ENCODE results near the gene UNC13D.

Gene UNC13D

DNA sequence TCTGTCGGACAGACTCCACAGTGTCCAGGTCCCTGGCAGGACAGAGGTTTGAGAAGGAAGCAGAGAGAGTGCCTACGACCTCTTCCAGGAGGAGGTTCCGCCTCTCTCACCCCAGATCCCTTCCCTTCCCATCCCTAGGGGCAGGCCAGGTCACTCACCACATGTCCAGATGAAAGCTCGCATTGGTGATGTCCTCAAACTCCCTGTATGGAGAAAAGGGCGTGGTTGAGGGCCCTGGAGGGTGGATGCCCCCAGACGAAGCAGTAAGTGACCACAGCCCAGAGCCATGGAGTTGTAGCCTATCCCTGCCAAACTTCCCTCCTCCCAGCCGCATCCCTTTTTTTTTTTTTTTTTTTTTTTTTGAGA is 3.4 kb downstream of the UNC13D start:
- H3K27ac ChIP-seq (ENCODE audit: poor library complexity, severe bottlenecking), result no peak overlapping the region

DNA sequence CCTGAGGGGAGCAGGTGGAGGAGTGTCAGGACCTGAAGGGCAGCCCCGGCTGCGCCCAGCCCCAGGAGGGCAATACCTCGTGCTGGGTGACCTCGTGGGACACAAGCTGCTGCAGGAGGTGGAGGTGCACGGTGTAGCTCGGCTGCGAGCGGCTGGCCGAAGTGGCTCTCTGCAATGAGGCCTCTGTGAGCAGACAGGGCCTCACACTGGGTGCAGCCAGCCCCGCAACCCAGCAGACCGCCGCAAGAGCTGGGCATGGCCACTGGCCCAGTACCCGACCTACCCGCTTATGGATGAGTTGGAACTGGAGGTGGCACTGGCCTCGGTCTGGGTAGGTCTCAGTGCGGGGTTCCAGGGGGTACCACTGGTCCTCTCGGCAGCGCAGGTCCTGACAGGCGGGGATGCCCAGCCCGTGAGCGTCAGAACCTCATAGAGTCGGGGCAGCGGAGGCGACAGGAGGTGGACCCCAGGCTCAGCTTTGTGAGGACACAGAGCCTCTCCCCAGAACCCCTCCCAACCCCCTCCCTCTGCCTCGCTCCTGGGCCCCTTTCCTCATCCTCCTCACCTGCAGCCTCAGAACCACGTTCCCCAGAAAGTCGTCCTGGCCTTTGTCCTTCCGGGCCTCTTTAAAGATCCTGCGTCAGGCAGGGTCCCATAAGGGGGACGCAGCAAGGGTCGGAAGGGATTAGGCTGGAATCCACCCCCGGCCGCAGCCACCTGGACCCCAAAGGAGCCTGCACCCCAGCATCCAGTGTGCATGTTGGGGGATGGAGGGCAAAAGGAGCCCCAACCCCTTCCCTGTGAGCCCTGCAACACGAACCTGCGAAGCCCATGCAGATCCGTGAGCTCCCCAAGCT is 4.0 kb downstream of the UNC13D start:
- no peaks in the 10 kb centered on the region for H3K36me3 ChIP-seq (ENCODE audit: low read depth)

More for the DNA sequence above, 3.4 kb downstream of the UNC13D start:
- no peaks in the 10 kb centered on the region for H3K9me3 ChIP-seq (ENCODE audit: severe bottlenecking)
- no peak overlapping the region for H3K4me3 ChIP-seq (ENCODE audit: severe bottlenecking)
- TF ChIP-seq, protein P1, sequence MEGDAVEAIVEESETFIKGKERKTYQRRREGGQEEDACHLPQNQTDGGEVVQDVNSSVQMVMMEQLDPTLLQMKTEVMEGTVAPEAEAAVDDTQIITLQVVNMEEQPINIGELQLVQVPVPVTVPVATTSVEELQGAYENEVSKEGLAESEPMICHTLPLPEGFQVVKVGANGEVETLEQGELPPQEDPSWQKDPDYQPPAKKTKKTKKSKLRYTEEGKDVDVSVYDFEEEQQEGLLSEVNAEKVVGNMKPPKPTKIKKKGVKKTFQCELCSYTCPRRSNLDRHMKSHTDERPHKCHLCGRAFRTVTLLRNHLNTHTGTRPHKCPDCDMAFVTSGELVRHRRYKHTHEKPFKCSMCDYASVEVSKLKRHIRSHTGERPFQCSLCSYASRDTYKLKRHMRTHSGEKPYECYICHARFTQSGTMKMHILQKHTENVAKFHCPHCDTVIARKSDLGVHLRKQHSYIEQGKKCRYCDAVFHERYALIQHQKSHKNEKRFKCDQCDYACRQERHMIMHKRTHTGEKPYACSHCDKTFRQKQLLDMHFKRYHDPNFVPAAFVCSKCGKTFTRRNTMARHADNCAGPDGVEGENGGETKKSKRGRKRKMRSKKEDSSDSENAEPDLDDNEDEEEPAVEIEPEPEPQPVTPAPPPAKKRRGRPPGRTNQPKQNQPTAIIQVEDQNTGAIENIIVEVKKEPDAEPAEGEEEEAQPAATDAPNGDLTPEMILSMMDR (IDR thresholded peaks at IDR 0.05; ENCODE audit: poor library complexity, severe bottlenecking), result no peak
- peaks cover 4% of the 10 kb centered on the region for H3K36me3 ChIP-seq (ENCODE audit: low read depth)
- no peak for ATAC-seq (ENCODE audit: low read depth)
- no peak for DNase-seq (ENCODE audit: low spot score)
- peaks cover 11% of the 10 kb centered on the region for H3K4me1 ChIP-seq (ENCODE audit: insufficient read depth, poor library complexity, severe bottlenecking)
- H3K27me3 ChIP-seq (ENCODE audit: insufficient read depth, poor library complexity, severe bottlenecking), result no peaks in the 10 kb centered on the region

DNA sequence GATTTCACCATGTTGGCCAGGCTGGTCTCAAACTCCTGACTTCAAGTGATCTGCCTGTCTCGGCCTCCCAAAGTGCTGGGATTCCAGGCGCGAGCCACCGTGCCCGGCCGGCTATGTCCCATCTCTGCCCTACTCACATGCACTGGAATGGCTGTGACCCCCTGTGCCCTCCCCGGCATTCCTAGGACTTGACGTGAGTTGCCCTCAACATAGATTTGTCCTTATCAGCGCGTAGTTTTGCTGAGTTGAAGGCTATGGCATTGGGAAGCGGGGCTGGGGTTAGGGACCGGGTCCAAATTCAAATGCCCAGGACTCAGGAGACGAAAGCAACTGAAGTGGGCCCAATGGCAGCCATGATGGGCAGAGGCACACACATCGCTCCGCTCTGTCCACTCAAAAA is 5.8 kb downstream of the UNC13D start:
- TF ChIP-seq, protein P1 (IDR thresholded peaks at IDR 0.05; ENCODE audit: poor library complexity, severe bottlenecking), result no peak
- no peak overlapping the region for H3K4me3 ChIP-seq (ENCODE audit: severe bottlenecking)
- no peaks in the 10 kb centered on the region for H3K4me1 ChIP-seq (ENCODE audit: insufficient read depth, poor library complexity, severe bottlenecking)
- H3K36me3 ChIP-seq (ENCODE audit: low read depth), result no peaks in the 10 kb centered on the region
- H3K9me3 ChIP-seq (ENCODE audit: severe bottlenecking), result no peaks in the 10 kb centered on the region
- no peak overlapping the region for H3K27ac ChIP-seq (ENCODE audit: poor library complexity, severe bottlenecking)
- no peak for DNase-seq (ENCODE audit: low spot score)
- ATAC-seq (ENCODE audit: low read depth), result no peak
- H3K27me3 ChIP-seq (ENCODE audit: insufficient read depth, poor library complexity, severe bottlenecking), result no peaks in the 10 kb centered on the region

More for the DNA sequence above, 4.0 kb downstream of the UNC13D start:
- peak; percentile 73 for DNase-seq (ENCODE audit: low spot score)
- no peak overlapping the region for H3K4me3 ChIP-seq (ENCODE audit: severe bottlenecking)
- H3K27me3 ChIP-seq (ENCODE audit: insufficient read depth, poor library complexity, severe bottlenecking), result no peaks in the 10 kb centered on the region
- ATAC-seq (ENCODE audit: low read depth), result no peak
- H3K4me1 ChIP-seq (ENCODE audit: insufficient read depth, poor library complexity, severe bottlenecking), result peaks cover 5% of the 10 kb centered on the region
- no peak overlapping the region for H3K27ac ChIP-seq (ENCODE audit: poor library complexity, severe bottlenecking)
- no peaks in the 10 kb centered on the region for H3K9me3 ChIP-seq (ENCODE audit: severe bottlenecking)
- TF ChIP-seq, protein P1 (IDR thresholded peaks at IDR 0.05; ENCODE audit: poor library complexity, severe bottlenecking), result no peak

DNA sequence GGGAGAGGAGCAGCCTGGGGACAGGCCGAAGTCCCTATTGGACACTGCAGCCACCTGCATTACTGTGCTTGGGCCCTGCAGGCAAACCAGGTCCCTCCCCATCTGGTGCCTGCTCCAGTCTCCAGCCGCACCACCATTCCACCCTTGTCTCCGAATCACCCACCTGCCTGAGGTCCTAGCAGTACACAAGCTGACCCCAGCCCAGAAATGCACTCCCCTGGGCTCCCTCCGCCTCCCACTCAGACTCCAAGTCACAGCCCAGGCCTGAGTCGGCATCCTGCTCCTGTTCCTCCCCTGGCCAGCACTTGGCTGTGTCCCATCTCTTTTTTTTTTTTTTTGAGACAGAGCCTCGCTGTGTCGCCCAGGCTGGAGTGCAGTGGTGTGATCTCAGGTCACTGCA is 6.3 kb downstream of the UNC13D start:
- TF ChIP-seq, protein P1 (IDR thresholded peaks at IDR 0.05; ENCODE audit: poor library complexity, severe bottlenecking), result no peak

DNA sequence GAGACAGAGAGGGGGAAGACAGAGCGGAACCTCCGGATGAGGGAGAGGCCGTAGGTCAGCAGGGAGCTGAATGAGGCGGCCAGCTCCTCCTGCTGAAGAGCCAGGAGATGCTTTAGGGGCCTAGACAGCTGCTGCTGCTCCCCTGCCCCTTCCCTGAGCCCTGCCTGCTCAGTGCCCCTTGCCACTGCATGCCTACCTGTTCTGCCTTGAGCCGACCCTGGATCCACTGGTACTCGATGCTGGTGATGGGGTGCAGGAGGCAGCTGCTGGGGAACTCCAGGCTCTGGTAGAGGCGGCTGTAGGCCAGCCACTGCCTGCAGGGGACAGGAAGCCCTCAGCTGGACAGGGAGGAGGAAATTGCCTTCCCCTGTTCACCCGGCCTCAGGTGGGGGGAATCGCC is 7.6 kb downstream of the UNC13D start:
- ATAC-seq (ENCODE audit: low read depth), result no peak

More for the DNA sequence above, 6.3 kb downstream of the UNC13D start:
- Histone ChIP-seq H3K4me1 (ENCODE audit: insufficient read depth, poor library complexity, severe bottlenecking) (no peaks in the 10 kb centered on the region), H3K27me3 (ENCODE audit: insufficient read depth, poor library complexity, severe bottlenecking) (no peaks in the 10 kb centered on the region), H3K27ac (ENCODE audit: poor library complexity, severe bottlenecking) (no peak overlapping the region), H3K9me3 (ENCODE audit: severe bottlenecking) (no peaks in the 10 kb centered on the region), H3K4me3 (ENCODE audit: severe bottlenecking) (no peak overlapping the region), H3K36me3 (ENCODE audit: low read depth) (no peaks in the 10 kb centered on the region)
- ATAC-seq (ENCODE audit: low read depth), result no peak
- no peak for DNase-seq (ENCODE audit: low spot score)

More for the DNA sequence above, 7.6 kb downstream of the UNC13D start:
- no peak overlapping the region for H3K27ac ChIP-seq (ENCODE audit: poor library complexity, severe bottlenecking)
- no peak for DNase-seq (ENCODE audit: low spot score)
- H3K9me3 ChIP-seq (ENCODE audit: severe bottlenecking), result no peaks in the 10 kb centered on the region
- H3K27me3 ChIP-seq (ENCODE audit: insufficient read depth, poor library complexity, severe bottlenecking), result no peaks in the 10 kb centered on the region
- TF ChIP-seq, protein P1 (IDR thresholded peaks at IDR 0.05; ENCODE audit: poor library complexity, severe bottlenecking), result no peak
- H3K4me1 ChIP-seq (ENCODE audit: insufficient read depth, poor library complexity, severe bottlenecking), result peaks cover 10% of the 10 kb centered on the region
- H3K4me3 ChIP-seq (ENCODE audit: severe bottlenecking), result no peak overlapping the region
- no peaks in the 10 kb centered on the region for H3K36me3 ChIP-seq (ENCODE audit: low read depth)
